GM21390 (cell line): ENCODE measurements around the gene FARS2.

ENCODE experiments used
- ATAC-seq: cut with Tn5 transposase; IDR thresholded peaks from one replicate; pipeline ENCODE4 v1.9.1; 2021; ENCODE audit not compliant: unreplicated experiment

Gene FARS2

DNA sequence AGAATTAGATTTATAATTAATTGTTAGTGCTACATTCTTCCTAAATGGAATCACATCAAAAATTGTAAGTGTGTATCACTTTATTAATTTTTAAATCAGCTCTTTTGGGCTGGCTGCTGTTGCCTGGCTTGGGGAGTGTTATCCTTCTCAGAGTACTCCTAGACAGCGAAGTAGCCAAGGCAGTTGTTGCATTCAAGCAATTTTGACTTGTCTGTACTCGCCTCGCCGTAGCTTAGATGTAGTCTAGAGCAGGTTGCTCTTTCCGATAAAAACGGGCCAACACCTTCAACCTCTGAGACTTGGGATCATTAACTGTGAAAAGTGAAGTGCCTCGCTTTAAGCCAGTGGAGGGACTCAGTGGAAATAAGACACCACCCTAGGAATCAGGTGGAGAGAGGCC lies 151.3 kb downstream of the FARS2 start:
- no peak for ATAC-seq

DNA sequence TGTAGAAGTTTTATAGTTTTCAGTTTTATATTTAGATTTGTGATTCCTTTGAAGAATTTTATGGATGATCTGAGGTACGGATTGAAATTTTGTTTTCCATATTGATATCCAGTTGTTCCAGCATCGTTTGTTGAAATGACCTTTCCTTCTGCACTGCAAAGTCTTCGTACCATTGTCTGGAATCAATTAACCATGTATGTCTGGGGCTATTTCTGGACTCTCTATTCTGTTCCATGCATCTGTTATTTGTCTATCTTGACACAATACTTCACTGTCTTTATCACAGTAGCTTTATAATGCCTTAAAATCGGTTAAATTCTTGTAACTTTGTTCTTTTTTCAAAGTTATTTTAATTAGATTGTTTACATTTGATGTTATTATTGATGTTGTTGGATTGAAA lies 154.9 kb downstream of the FARS2 start:
- ATAC-seq, result no peak

DNA sequence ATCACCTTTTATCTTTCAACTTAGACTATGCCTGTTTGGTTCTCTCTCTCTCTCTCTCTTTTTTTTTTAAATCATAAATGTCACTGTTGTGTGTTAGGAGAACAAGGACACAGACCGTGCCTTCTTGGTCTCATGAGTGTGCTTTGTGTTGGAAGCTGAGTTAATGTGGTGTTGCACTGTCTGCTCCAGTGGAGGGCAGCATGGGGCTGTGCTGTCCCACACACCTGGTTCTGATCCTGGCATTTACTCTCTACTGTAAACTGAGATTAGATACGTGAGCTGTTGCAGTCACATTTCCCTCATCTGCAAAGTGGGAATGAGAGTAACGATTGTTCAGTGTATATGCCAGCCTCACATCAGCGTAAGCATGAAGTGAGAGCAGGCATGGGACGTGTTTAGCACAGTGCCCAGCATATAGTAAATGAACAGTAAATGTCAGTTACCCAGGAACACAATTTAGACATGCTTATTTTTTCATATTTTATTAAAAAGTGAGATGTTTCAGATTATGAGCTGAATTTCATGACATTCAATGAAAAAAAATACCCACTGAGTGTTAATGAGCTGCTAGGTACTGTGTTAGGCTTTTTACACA lies 161.1 kb downstream of the FARS2 start:
- no peak for ATAC-seq

DNA sequence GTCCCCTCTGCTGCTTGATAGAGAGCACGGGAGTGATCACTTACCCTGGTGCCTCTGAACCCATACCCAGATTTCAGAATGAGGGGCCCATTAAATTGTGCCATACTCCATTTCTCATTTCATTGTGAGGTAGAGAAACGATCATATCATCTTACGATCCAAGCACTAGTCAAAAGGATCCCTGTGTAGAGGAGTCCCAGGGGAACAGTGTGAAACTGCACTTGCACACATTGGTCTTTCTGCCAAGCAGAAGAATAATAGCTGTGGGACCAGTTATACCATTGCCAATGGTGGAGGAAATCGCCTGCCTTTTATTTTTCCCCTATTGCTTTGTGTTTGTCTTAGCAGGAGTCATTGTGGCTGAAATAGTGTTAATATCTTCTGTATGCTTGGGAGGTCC lies 161.9 kb downstream of the FARS2 start:
- no peak for ATAC-seq

DNA sequence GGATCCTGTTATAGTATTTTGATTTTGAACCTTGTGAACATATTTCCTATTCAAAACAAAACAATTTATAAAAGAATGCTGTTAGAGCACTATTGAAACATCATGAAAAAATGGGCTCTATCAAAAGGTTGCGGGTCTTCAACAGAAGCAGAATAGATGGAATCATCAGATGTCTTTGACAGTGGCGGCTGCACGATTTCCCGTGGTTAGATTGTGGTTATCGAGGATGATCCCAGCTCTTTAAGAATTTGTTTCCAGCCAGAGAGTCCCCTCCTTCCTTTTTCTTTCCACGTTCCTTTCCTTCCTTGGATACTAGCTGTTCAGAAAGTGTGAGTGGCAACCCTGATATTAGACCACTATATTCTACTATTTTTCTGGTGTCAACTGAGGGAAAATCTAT lies 163.4 kb downstream of the FARS2 start:
- no peak for ATAC-seq

DNA sequence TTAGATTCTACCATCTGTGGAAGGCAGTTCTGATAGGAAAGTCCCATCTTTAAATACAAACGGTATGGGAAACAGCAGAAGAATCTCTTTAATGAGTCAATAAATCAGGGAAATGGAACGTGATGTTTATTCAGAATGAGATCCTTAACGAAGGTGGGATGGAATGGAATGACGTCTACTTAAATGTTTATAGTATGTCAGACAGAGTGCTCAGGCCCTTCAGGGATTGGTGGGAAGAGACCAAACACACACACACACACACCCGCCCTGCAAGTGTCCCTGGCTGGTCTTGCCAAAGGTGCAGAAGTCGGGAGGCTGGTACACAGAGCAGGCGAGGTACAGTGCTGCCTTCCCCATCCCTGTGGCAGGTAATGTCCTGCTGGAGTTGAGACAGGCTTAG lies 164.0 kb downstream of the FARS2 start:
- no peak for ATAC-seq

DNA sequence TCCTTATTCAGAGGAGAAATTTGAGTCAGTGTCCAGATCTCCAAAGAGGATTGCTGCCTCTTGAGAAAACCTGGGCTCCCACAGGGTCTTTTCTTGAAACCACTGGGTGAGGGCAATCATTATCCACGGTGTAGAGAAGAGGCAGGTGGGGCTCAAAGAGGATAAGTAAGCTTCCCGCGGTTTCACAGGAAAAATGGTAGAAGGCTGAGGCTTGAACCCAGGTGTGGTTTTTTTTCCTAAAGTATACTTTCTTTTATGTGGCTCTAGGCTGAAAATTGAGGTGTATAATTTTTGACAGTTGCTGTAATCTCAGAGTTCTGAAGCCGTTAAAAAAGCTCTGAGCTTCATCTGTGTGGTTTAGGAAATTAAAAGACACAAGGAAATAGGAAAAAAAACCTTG lies 164.5 kb downstream of the FARS2 start:
- no peak for ATAC-seq

DNA sequence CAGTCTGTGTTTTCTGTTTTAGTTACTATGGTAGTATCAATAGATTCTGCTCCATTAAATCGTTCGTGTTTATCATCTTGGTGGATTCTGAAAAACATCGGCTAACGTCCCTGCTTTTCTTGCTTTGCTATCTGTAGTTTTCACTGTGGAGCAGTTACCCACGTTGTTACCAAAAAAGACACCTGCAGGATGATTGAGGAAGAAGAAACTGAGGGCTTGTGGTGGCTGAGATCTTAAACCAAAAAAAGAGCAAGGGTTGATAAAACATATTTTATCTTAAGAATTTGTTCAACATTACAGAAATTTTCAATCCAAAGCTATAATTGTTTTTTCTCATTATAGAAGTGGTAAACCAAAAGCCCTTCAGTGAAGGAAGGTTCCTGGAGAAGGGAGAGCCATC lies 166.3 kb downstream of the FARS2 start:
- no peak for ATAC-seq

DNA sequence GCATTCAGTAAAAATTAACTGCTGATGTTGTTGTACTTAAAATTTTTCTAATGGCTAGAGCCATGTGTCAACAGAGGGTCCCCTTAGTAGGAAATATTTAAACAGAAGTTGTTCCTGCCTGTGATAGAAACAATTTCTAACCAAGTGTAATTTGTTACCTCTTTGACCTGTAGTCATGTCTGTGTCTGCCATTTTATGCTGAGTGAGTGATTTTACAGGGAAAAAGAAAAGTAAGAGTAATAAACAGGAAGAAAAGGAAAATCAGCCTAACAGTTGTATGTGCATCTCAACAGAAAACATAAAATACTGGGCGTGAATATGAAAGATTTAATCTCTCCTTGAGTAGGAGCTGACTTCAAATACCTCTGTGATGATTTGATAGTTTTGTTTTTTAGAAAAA lies 172.0 kb downstream of the FARS2 start:
- no peak for ATAC-seq

DNA sequence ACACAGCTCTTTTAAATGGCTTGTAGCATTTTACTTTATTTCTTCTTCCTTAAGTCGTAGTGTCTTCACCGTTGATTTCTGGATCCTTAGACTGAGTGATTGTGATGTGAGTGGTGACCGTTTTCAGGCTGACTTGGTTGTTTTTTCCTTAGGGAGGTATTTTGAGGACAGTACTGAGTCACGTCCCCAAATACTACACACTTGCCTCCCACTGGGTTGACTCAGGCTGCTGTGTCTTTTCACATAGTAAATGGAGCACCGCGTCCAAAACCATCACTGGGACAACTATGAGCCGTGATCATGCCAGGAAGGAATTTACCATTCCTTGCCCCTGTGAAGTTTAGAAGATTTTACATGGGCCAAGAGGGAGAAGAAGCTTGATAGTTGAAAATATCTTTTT lies 174.1 kb downstream of the FARS2 start:
- ATAC-seq, result no peak

DNA sequence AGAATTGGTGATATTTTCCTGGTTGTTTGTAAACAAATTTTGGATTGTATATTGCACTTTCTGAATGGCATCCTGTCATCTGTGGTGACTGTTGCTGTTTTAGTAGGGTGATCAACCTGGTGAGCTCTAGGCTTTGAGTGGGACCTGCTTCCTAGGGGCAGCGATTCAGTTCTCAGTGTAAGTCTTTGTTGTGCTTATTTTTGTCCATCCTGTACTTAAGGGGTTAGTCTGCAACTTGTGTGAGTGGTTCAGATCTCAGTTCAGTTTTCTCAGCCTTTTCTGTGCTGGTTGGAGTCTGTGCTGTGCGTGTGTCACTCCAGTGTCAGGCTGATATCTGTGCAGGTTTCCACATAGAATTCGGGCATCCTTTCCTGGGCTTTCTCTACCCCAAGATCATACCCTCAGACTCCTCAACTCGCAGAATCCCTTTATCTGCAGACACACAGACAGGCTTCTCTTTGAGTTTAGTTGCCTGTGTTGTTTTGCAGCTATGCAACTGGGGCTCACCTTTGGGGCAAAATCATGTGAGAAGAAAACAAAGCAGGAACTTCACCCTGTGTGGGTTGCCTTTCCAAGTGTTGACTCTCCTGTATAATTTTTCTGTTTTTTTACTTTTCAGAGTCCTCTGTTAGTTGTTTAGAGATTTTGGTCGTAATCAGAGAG lies 177.7 kb downstream of the FARS2 start:
- no peak for ATAC-seq

DNA sequence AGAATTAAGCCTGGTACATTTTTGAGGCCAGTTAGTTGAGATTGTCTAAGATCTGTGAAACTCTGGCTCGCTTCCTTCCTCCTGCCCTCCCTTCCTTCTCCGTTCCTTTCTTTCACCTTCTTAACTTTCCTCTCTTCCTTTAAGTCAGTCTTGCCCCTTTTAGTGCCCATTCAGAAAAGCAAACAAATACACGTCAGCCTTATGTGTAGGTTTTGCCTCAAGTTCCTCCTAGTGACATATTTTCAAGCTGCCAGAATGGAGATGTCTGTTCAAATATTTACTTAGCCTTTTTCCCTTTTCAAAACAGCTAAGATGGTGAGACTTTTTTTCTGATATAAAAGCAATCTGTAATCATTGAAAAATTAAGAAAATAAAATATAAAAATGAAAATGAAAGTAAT lies 178.4 kb downstream of the FARS2 start:
- no peak for ATAC-seq

DNA sequence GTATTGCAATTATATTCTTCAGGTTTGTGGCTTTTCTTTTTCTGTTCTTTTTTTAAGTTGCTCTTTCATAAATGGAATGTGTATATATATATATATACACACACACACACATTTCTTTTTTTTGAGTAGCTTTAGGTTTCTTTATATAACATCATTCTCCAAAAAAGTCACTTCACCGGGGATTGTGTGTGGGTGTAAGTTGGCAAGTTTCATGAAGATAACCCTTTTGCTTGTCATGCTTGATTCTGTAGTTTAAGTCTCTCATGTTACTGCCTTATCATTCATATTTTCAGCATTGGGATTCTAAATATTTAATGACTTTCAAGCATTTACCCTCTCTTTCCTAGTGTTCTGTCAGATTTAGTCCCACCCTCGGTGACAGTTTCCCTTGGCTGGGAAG lies 181.0 kb downstream of the FARS2 start:
- no peak for ATAC-seq

DNA sequence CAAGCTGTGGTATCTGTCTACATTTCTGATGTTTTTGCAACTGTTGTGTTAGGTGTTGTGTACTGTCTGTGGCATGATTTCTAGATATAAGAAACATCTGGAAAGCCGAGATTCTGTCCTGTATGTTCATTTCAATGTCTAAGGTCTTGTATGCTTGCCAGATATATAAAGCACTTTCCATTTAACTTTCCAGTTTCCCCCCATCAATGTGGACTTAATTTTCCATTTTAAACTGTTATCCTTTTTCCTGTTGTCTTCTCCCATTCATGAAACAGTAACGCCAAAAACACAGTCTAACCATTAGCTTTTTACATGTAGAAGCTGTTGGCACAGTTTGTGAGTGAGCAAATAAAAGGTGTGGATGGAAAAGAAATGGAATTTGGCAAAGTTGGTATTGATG lies 181.6 kb downstream of the FARS2 start:
- ATAC-seq, result no peak

DNA sequence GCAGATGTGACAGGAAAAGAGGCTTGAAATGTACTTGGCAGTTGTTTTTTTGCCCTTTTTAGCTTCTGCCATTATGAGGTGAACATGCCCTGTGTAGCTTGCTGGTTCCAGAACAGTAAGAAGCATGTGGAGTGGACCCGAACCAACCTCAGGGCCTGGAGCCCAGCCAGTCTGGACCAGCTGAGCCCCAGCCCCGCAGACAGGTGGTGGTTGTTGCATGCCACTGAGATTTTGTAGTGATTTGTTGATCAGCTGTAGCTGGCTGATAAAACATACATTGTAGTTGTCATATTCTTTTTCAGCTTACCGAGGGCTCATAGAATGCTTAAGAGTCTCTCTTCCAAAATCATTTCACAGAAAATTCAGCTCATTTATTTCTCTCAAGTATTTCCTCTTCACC lies 182.2 kb downstream of the FARS2 start:
- ATAC-seq, result no peak

DNA sequence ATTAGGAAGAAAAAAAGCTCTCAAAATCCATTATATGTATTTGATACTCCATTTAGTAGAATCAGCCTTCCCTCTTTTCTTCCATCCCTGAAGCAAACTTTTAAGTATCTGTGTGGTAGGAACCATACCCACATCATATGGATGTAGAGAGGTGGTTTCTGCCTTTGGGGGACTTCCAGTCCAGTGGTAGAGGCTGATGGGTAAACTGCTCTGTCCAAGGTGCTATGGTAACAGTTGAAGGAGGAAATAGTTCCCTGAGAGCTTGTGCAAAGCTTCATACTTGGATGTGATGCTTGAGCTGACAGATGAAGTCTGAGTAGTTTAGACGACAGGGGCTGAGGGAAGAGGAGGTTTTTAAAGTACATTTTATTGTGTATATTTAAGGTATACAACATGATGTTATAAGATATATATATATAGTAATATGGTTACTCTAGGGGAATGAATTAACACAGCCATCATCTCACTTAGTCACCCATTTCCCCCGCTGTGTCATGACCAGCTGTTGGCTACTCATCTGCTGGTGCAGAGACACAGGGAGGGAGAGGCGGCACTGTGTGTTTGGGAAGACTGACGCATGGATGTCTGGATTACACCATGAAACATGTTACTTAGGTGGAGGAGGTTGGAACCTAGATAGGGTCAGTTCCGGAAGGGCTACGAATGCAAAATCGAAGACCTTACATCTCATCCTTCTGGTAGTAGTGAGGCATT lies 185.2 kb downstream of the FARS2 start:
- no peak for ATAC-seq

DNA sequence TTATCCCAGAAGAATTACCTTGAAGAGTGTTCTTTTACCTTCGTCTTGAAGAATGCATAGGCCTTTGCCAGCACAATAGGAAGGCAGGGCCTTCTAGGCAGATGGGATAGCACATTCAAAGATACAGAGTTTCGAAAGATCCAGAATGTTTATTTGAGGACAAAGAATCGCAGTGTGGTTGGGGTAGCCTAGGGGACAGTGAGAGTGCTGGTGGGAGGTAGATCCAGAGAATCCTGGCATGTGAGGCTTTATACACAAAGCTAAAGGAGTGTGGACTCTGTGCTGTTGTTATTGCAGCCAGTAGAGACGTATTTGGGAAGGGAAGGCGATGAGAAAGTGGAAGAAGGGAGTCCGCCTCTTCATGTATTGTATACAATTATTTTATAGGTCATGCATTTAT lies 186.6 kb downstream of the FARS2 start:
- no peak for ATAC-seq

DNA sequence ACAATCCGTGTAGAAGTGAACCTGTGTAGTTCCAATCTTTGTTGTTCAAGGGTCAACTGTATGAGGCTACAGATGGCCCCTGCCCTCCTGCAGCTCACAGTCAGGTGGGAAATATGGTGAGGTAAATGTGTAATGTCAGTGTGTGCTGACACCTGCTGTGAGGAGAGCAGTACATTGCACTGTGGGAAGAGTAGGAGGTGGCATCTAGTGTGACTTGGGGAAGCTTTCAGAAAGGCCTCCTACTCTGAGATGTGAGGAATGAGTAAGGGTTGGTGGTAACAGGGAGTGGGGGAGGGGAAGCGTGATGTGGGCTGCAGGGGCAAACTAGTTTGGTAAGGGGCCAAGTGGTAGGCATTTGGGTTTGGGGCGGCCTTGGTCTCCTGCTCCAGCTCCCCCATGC lies 188.8 kb downstream of the FARS2 start:
- ATAC-seq, result no peak

DNA sequence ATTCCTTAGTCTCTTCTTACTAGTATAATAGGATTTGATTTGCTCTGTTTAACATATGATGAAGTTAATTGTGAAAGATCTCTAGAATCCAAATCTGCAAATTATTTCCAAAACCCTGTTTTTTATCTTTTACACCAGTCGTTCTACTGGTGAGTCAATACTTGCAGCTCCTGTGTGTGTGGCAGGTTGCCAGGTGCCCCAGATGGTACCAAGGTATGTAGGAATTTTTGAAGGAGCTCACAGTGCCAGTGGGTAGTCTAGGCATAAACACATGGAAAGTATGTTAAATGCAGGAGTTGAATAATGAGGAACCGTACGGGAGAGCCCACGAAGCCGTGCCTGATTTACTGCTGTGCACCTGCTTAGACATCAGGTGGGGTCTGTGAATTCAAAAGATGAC lies 192.2 kb downstream of the FARS2 start:
- ATAC-seq, result no peak

DNA sequence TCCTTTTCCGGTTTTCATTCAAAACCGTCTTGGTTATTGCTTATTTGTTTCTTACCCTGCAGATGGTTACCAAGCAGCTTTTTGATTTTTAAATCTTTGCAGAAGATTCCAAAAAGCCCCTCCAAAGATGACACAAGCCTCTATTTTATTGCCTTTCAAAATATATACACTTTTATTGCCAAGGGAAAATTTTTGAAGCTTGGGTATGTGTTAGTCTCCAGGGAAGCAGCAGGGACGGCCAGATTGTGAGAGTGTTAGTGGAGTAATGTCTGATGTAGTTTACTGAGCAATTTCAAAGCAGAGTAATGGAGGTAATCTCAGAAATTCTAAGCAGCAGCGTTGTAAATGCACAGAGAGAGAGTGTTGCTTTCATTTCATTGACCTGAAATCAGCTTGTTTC lies 193.8 kb downstream of the FARS2 start:
- ATAC-seq, result no peak

DNA sequence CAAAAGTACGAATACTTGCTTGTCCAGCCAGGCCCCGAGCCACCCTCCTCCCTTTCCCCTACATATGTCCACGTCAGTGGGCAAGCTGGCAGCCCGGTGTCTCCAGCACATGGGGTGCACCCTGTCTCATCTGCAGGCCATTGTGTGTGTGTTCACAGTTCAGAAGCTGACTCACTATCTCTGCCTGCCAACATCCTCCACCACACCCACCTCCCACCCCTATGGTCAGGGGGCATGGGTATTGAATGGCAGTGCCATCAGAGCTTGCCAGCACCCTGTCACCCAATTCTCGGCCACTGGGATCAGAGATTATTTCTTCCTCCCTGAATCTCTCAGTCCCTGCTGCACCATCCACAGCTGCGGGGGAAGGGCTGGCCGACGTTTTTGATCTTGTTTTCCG lies 195.7 kb downstream of the FARS2 start:
- no peak for ATAC-seq

DNA sequence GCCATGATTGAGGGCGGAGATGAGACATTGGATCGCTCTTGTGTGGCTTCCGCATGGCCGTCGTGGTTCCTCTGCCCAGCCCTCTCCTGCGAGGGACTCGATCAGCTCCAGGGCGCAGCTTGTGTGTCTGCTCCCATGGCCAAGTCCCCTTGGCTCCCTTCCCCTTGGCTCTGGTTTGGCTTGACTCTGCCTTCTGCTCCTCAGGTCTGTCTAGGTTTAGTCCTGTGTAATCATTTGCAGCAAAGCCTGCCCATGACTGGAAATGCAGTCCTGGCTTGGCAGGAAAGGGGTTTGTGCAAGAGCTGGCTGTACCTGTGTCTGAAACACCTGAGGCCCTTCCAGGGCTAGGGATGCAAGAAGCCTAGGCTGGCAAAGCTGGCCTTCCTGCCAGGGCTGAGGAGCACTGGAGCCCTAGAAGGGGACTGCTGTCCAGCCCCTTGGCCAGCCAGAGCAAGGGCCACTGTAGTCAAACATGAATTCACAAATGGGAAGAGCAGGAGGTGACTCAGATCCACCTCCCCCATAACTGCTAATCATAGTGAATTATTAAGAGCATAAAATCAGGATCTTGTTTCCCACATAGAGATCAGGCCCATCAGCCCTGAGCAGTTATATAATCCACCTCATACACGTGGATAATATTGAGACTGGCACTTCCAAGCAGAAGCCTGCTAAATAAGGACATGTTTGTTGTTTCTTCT lies 196.8 kb downstream of the FARS2 start:
- ATAC-seq, result no peak
